Fibroblast of mammary gland (primary cell): ENCODE measurements around the gene LCE1C.

Experiments
- DNase-seq: peaks from one replicate; pipeline ENCODE4 v3.0.0-alpha.2; 2010; ENCODE audit warnings: low read depth
- H3K4me3 ChIP-seq: 2 replicates; pipeline ENCODE4 v1.5.1; 2011; ENCODE audit warnings: low read depth, mild to moderate bottlenecking, low read length, moderate library complexity; ENCODE audit not compliant: control insufficient read depth
- CTCF ChIP-seq: conservative IDR thresholded peaks from 2 replicates; pipeline ENCODE4 v1.5.1; 2011; ENCODE audit warnings: low read depth, low read length, inconsistent platforms; ENCODE audit not compliant: control insufficient read depth, insufficient read depth

Gene LCE1C

GRCh38 chr1:152817309-152817708 is 10.9 kb upstream of the LCE1C start:
- DNase-seq: peak; percentile 19
- H3K4me3 ChIP-seq: no peak overlapping the region
- TF ChIP-seq CTCF: no peak

- no peak within 1 kb of the TSS for H3K4me3 ChIP-seq
- no peak for TF ChIP-seq CTCF
- DNase-seq: no peak
Observed at GRCh38 chr1:152811671-152812070, 5.2 kb upstream of the LCE1C start, which contains the start of gene LCE1B. Gene LCE1B (plus strand): TSS chr1:152811971. CDS start chr1:152812447, 476 bp downstream.

- no peak overlapping the region for H3K4me3 ChIP-seq
- TF ChIP-seq CTCF: no peak
- no peak for DNase-seq
Observed at GRCh38 chr1:152811050-152811449, 4.6 kb upstream of the LCE1C start.

DNA sequence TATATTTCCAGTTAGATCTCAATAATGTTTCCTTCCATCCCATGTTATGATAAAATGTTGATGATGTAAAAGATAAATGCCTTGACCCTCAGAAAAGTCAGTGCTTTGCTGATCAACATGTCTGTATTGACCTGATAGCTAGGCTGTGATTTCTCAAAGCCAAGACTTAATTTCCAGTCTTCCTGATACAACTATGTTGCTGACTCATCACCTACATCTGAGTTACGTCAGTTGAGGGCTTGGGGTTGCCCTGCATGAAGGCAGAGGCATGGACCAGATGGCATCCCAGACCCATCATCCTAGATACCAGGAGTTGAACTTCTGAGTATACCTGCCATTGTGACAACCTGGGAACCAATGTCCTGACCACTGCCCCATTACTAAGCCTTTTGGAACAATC is 5.1 kb downstream of the LCE1C start:
- DNase-seq: peak; percentile 11
- H3K4me3 ChIP-seq: no peak overlapping the region
- no peak for TF ChIP-seq CTCF

DNA sequence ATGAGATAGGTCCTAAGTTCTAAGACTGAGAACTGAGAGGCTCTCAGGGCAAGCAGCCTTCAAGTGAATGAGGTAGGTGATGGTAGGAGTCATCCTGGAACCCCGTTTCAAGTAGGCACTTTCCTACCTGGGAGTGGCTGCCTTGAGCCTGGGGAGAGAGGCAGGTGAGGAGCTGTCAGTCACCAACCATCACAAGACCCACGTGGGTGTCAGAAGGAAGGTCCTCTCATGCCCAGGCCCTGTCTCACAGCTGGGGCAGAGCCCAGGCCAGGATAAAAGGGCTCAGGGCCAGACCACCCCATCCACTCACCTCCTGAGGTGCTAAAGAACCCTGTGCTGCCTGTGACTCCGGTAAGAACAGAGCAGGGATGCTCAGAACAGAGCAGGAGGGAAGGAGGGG is 10.0 kb downstream of the LCE1C start, which contains the start of gene LCE1D:
LCE1D (plus strand) TSS at position 301 of the 400 bp plus-strand sequence. CDS start 1,074 bp downstream, outside the sequence.
- no peak for TF ChIP-seq CTCF
- DNase-seq: no peak
- no peak within 1 kb of the TSS for H3K4me3 ChIP-seq

DNA sequence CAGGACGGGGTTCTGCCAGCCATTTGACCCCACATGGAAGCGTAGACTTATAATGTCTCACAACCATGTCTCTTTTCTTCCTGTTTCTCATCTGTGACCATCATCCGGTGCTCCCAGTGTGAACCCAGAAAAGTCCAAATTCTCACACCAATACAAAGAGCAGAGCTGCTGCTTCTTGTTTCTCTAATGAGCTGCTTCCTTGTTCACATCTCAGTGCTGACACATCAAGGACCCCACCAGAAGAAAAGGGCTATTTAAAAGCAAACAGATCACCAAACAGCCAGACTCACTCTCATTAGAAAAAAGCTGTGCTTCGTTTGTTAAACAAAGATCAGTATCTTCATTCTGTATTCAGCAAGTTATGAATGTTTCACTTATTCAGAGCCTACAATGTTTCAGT is 10.8 kb downstream of the LCE1C start:
- DNase-seq: no peak

More for the DNA sequence above, 10.8 kb downstream of the LCE1C start:
- H3K4me3 ChIP-seq: no peak overlapping the region
- no peak for TF ChIP-seq CTCF
